Endometrial microvascular endothelial cells (primary cell): ENCODE measurements around the gene MR1. TPM values are rescaled to one million over a fixed set of nuclear protein-coding genes. Genes with fewer than 3 reads are reported as not detected.
"Not testable (repeated sequence)": the region's sequence is repeated elsewhere in the genome, so short reads cannot be mapped to it uniquely, and the experiment has no call there.

ENCODE experiments used
- in situ Hi-C: cut with HindIII; loops from 2 replicates; pipeline ENCODE4 v1.10.0; 2017; ENCODE audit warnings: low sequenced_read_pairs, low pct_unique_long_range_greater_than_20kb; ENCODE audit errors: inconsistent ontology term
- total RNA-seq: library from RNA; depleted of rRNA; stranded (reverse); fragments of >200 nt; gene quantifications from one replicate; pipeline ENCODE4 v1.2.3, GENCODE V29; 2015; ENCODE audit errors: inconsistent ontology term

Gene MR1
- total RNA-seq, 1 donor from 2014 or later, result 13.8 TPM

GRCh38 chr1:181023265-181024057 is 10.3 kb upstream of the MR1 start:
- in situ Hi-C loops, result no loop called here

GRCh38 chr1:181028196-181028595 is 5.6 kb upstream of the MR1 start:
- in situ Hi-C loops, result no loop called here

- in situ Hi-C loops, result no loop called here
Observed at GRCh38 chr1:181028615-181029014, 5.2 kb upstream of the MR1 start.

GRCh38 chr1:181032535-181032934 is 1.2 kb upstream of the MR1 start:
- in situ Hi-C loops, result no loop called here

DNA sequence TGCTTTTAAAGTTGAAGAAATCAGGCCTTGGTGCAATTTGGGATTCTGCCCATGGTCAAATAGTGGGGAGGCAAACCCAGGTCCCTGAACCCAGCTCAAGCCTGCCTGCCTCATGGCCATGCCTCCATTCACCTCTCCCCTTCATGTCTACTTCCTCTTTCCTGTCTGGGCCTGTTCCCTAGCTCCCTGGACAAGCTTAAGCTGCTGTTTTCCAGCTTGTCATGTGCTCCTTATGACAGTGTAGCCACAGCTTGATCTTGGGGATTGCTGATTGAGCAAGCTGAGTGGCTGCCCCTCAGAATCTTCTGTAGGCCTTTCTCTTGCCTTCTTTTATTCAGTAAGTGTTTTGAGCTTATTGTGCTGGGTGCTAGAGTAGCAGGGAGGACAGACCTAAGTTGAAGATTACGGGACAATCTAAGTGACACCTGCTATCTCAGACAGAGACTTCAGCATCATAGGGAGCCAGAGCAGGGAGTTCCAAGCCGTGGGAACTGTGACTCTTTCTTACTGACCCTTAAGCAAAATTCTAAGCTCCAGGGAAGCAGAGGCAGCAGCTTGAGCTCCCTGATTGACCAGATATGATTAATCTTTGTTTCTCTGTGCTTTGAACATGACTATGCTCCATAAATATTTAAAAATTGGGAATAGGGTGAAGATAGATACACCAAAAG is 520 bp upstream of the MR1 start:
- in situ Hi-C loops, result no loop called here

DNA sequence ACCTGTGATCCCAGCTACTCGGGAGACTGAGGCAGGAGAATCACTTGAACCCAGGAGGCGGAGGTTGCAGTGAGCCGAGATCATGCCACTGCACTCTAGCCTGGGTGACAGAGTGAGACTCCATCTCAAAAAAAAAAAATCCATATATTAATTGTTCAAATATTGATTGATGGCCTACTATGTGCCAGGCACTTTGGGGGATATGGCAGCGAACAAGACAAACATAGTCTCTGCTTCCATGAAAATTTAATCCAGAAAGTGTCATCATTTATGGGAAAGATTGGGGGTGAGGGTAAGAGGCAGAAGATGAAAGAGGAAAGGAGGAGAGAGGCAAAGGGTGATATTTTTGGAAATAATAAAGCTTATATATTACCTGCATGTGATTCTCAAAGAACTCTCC is 1.4 kb downstream of the MR1 start:
- in situ Hi-C loops, result loop anchor here (5.0 kb wide), 2 partner anchors 57 to 132 kb away; no protein-coding TSS in a partner anchor

DNA sequence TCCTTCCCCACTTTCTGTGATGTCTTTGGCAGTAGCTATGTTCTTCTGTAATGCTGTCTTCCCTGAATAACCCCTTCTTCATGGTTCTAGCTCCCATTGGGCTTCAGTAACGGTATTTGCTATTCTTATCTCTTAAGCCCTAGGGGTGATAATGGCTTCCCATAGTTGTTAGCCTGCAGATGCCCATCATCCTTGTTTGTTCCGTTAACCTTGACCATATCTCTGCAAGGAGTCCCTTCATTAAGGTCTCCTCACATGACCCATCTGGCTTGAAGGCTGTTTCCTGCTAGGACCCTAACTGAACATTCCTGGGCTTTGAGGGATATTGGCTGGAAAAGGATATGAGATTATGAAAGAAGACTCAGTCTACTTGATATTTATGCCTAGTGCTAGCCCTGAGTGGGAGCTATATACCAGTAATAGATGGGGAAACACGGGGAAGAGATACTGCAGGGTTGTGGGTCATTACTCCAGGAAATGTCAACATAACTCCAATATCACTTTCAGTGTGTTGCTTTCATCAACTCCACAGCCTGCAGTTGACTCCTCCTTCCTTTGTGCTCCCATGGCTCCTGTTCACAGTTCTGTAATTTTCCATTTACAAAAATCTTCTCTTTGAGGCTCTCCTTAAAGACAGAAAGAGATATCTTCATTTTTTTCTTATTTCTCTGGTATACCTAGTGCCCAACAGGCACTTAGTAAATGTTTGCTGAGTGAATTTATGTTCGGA is 2.5 kb downstream of the MR1 start:
- in situ Hi-C loops, result loop anchor here (5.0 kb wide), 2 partner anchors 56 to 131 kb away; no protein-coding TSS in a partner anchor

DNA sequence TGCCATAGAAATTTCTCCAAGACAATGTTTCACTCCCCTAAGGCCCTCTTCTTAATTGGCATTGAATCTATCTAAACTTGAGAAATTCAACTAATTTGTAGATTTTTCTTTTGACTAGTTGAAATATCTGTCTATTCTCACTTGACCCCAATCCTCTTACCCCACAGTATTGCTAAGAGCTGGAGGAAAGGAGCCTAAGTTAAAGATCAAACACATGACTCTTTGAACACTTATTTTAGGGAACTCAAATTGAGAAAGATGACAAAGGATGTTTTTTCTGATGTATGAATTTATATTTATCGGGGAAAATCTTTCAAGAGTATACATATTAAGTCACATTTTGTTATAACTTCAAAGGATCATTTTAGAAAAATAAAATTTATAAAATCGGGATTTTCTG is 3.6 kb downstream of the MR1 start:
- in situ Hi-C loops, result loop anchor here (5.0 kb wide), 2 partner anchors 55 to 130 kb away; no protein-coding TSS in a partner anchor

DNA sequence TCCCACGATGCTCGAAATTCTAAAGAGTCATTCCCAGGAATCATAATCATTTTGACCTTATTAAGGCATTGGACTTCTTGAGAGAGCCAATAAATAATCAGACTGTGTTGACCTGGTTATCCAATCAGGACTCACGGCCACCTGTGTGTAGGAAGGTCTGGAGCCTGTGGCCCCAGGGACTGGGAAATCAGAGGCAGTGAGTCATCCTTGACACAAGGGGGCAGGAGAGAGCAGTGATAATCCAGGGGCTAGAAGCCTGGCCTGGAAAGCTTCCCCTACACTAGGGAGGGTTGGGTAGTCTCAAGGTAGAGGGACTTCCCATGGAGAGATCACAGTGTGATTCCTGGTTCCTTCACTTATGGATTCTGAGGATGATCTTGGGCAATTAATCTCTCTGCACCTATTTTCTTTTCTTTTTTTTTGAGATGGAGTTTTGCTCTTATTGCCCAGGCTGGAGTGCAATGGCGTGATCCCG is 4.7 kb downstream of the MR1 start:
- in situ Hi-C loops, result loop anchor here (5.0 kb wide), 2 partner anchors 54 to 129 kb away; no protein-coding TSS in a partner anchor

DNA sequence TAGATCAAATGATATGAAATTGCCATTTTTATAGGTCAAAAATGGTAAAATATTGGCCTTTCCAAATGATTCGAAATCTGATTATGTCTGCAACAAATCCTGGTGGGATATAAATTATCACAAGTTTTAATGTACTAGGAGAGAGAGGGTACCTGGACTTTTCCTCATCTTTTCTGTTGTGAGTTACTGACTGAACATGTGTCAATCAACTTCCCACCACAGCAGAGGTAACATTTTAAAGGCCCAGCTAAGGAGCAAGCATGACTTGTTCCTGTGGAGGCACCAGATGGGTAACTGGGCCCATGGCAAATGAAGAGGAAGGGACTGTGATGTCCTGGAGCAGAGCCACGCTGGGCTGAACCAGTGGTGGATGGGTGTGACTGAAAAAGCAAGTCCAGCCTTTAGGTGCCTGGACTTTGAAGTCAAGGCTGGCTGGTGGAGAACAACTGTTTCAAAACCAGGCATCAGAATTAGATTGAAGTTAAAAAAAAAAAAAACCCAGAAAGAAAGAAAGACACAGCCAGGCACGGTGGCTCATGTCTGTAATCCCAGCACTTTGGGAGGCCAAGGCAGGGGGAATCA is 6.6 kb downstream of the MR1 start:
- in situ Hi-C loops, result no loop called here

- in situ Hi-C loops, result no loop called here
Observed at GRCh38 chr1:181043025-181043888, 9.5 kb downstream of the MR1 start.

DNA sequence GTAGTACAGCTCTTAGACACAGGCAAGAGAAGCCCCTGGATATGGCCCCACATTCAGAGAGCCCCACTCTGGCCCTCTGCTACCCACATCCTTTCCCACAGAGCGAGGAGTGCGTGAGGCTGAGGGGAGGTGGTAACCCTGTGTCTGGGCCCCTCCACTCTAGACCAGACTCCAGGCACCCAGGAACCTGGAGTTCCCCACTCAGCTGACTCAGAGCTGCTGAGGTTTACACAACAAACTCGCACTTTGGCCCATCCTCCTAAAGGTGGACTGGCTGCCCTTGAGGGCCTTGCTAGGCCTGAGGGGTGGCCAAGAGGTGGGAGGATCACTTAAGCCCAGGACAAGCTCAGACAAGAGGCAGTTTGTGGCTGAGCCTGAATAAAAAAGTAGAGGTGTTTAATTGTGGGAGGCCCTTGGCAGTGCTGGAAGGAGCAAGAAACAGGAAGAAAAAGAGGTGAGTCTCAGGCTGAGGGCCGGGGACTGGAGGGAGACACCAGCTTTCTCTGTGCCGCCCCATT is 10.7 kb downstream of the MR1 start:
- in situ Hi-C loops, result no loop called here

- in situ Hi-C loops, result not testable (repeated sequence)
Observed at GRCh38 chr1:181045946-181046345, 12.2 kb downstream of the MR1 start.

DNA sequence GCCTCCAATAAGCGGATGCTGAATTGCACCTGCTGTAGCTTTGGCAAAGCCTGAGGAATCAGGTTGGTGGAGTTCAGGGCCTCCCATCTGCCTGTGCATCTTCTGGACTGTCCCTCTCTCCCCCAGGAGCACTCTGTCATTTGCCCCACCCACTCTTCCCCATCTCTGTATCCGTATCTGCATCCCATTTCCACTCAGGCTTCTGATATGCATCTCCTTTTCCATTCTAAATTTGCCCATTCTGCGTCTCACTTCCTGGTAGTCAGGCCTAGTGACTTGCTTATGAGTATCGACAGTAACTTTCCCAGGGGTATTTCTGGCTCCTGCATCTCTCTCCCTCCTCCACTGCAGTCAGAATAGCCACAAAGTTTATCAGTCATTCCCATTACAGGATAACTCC is 15.6 kb downstream of the MR1 start:
- in situ Hi-C loops, result no loop called here

DNA sequence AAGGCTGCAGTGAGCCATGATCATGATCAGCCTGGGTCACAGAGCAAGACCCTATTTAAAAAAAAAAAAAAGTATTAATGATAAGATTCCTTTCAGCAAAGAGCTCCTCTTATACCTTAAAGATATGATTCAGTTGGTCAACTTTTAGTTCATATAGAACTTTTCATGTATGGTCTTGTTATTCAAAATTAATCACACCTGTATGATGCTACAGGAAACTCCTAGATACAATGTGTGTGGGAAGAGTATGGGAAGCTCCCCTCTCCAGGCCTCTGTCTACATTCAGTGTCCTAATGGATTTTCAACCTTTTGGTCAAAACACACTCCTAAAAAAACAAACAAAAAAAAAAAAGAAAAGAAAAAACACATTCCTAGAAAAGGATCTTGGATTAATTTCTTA is 17.1 kb downstream of the MR1 start:
- in situ Hi-C loops, result no loop called here

- in situ Hi-C loops, result no loop called here
Observed at GRCh38 chr1:181056560-181056959, 22.8 kb downstream of the MR1 start.

DNA sequence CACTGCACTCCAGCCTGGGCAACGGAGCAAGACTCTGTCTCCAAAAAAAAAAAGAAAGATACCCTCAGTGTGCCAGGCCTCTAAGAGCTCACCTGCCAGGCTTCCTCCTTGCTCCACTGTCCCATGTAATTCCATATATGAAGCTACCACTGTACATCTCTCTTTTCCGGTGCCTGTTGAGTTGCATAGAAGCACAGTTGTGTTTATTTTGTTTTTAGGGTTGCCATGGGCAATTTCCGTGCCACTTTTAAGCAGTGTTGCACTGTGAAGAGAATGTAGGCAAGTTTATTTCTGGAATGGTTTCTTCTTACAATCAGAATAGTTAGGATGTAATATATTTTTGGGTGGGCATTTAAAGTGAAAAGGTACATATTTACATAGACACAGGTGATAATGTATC is 23.3 kb downstream of the MR1 start:
- in situ Hi-C loops, result no loop called here

DNA sequence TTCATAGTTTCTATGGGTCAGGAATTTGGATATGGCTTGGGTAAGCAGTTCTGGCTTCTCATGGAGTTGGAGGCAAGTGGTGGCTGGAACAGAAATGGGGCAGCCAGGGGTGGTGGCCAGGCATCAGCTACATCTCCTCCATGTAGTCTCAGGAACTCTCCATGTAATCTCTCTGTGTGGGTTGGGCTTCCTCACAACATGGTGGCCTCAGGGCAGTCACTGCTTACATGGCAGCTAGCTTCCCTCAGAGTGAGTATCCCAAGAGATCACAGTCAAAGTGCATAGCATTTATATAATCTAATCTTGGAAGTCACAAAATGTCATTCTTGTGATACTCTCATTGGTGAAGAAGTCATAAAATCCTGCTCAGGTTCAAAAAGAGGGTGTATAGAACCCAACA is 25.7 kb downstream of the MR1 start:
- in situ Hi-C loops, result no loop called here
